Panc1 (cell line): ENCODE measurements around the gene PRTN3.

Source experiments
- TF ChIP-seq, protein P1 (sequence below): fragments of 450-650 bp; IDR thresholded peaks from 2 replicates; pipeline ENCODE4 v1.5.1; 2017; ENCODE audit warnings: mild to moderate bottlenecking
- TF ChIP-seq, protein P2 (sequence below), 2 experiments: IDR thresholded peaks; 2 replicates each; pipeline ENCODE4 v1.6.1; 2011 to 2012; ENCODE audit warnings: low read depth in 2 of 2, control low read depth in 1 of 2, low read length in 1 of 2, mild to moderate bottlenecking in 1 of 2, moderate library complexity in 1 of 2; ENCODE audit not compliant: insufficient read depth in 1 of 2

DNA sequence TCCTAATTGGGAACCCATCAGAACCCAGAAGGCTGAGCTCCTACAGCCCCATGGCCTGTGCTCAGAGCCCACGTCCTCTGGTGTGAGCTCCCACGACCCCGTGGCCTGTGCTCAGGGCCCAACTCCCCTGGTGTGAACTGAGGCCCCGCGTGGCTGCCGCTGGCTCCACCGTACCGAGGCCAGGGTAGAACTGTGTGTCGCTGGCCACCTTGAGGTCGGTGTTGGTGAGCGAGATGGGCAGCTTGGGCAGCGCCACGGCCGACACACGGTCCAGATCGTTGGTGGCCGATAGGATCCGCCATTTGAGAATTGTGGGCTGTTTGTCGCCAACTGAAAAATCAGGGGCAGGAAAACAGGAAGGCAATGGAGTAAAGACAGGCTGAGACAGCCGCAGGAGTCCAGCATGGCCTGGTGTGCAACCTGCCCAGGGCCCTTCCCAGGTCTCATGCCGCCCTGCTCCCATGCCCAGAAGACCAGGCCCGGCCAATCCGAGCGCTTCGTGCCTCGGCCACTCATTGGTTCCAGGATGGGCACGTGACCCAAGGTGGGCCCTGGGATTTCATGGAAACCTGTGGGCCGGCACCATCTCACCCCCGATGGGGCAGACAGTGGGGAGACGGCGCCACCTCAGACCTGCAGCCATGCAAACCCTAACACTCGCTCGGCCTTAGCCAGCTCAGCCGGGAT is 40.7 kb downstream of the PRTN3 start:
- TF ChIP-seq, protein P1, sequence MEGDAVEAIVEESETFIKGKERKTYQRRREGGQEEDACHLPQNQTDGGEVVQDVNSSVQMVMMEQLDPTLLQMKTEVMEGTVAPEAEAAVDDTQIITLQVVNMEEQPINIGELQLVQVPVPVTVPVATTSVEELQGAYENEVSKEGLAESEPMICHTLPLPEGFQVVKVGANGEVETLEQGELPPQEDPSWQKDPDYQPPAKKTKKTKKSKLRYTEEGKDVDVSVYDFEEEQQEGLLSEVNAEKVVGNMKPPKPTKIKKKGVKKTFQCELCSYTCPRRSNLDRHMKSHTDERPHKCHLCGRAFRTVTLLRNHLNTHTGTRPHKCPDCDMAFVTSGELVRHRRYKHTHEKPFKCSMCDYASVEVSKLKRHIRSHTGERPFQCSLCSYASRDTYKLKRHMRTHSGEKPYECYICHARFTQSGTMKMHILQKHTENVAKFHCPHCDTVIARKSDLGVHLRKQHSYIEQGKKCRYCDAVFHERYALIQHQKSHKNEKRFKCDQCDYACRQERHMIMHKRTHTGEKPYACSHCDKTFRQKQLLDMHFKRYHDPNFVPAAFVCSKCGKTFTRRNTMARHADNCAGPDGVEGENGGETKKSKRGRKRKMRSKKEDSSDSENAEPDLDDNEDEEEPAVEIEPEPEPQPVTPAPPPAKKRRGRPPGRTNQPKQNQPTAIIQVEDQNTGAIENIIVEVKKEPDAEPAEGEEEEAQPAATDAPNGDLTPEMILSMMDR = no peak
- TF ChIP-seq, protein P2, sequence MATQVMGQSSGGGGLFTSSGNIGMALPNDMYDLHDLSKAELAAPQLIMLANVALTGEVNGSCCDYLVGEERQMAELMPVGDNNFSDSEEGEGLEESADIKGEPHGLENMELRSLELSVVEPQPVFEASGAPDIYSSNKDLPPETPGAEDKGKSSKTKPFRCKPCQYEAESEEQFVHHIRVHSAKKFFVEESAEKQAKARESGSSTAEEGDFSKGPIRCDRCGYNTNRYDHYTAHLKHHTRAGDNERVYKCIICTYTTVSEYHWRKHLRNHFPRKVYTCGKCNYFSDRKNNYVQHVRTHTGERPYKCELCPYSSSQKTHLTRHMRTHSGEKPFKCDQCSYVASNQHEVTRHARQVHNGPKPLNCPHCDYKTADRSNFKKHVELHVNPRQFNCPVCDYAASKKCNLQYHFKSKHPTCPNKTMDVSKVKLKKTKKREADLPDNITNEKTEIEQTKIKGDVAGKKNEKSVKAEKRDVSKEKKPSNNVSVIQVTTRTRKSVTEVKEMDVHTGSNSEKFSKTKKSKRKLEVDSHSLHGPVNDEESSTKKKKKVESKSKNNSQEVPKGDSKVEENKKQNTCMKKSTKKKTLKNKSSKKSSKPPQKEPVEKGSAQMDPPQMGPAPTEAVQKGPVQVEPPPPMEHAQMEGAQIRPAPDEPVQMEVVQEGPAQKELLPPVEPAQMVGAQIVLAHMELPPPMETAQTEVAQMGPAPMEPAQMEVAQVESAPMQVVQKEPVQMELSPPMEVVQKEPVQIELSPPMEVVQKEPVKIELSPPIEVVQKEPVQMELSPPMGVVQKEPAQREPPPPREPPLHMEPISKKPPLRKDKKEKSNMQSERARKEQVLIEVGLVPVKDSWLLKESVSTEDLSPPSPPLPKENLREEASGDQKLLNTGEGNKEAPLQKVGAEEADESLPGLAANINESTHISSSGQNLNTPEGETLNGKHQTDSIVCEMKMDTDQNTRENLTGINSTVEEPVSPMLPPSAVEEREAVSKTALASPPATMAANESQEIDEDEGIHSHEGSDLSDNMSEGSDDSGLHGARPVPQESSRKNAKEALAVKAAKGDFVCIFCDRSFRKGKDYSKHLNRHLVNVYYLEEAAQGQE (IDR thresholded peaks at IDR 0.05; ENCODE audit: insufficient read depth in 1 of 2, low read depth in 2 of 2, low read length in 1 of 2) = no peak
